HepG2 (cell line): ENCODE results near the gene COL8A2. TPM values are rescaled to one million over a fixed set of nuclear protein-coding genes. Genes with fewer than 3 reads are reported as not detected.

Experiments
- CENPT ChIP-seq: sonication (generic); formaldehyde crosslinking; IDR thresholded peaks from 2 replicates; pipeline ENCODE4 v1.8.0; 2022; ENCODE audit warnings: low read depth, mild to moderate bottlenecking, moderate library complexity, missing genetic modification reagents
- CREM ChIP-seq, 2 experiments: sonication (generic) in 1 of 2; formaldehyde crosslinking in 1 of 2; IDR thresholded peaks; 2 replicates each; pipeline versions ENCODE4 v1.4.0 to v1.6.1; 2016 to 2020; ENCODE audit warnings: antibody characterized with exemption in 1 of 2, mild to moderate bottlenecking in 1 of 2, missing genetic modification reagents in 1 of 2
- KAT8 ChIP-seq: IDR thresholded peaks from 2 replicates; pipeline ENCODE4 v1.6.1; 2016; ENCODE audit warnings: missing genetic modification reagents, missing compliant biosample characterization
- KDM1A ChIP-seq: IDR thresholded peaks from 2 replicates; pipeline ENCODE4 v1.6.1; 2016; ENCODE audit warnings: missing compliant biosample characterization
- MAFK ChIP-seq, 2 experiments: IDR thresholded peaks in 1 of 2; conservative IDR thresholded peaks in 1 of 2; 2 replicates each; pipeline ENCODE4 v1.6.1; 2011; ENCODE audit warnings: improper control_type of control experiment in 2 of 2, low read length in 2 of 2
- MAZ ChIP-seq, 2 experiments: sonication (generic) in 1 of 2; formaldehyde crosslinking in 1 of 2; IDR thresholded peaks; 2 replicates each; pipeline versions ENCODE4 v1.5.0 to v1.6.1; 2012 to 2020; ENCODE audit warnings: low read depth in 2 of 2, mild to moderate bottlenecking in 2 of 2, borderline replicate concordance in 1 of 2, improper control_type of control experiment in 1 of 2, low read length in 1 of 2, missing genetic modification reagents in 1 of 2, moderate library complexity in 1 of 2
- MEF2D ChIP-seq: sonication (generic); formaldehyde crosslinking; IDR thresholded peaks from 2 replicates; pipeline ENCODE4 v1.5.1; 2020; ENCODE audit warnings: mild to moderate bottlenecking, missing genetic modification reagents
- NRL ChIP-seq: sonication (generic); formaldehyde crosslinking; IDR thresholded peaks from 2 replicates; pipeline ENCODE4 v1.5.0; 2020; ENCODE audit warnings: missing genetic modification reagents, mild to moderate bottlenecking, moderate library complexity, borderline replicate concordance
- PAWR ChIP-seq: sonication (generic); formaldehyde crosslinking; IDR thresholded peaks from 2 replicates; pipeline ENCODE4 v1.4.0; 2020; ENCODE audit warnings: missing genetic modification reagents, mild to moderate bottlenecking, borderline replicate concordance
- PLSCR1 ChIP-seq: sonication (generic); formaldehyde crosslinking; IDR thresholded peaks from 2 replicates; pipeline ENCODE4 v1.5.0; 2020; ENCODE audit warnings: missing genetic modification reagents, mild to moderate bottlenecking, borderline replicate concordance
- SAFB2 ChIP-seq: sonication (generic); formaldehyde crosslinking; IDR thresholded peaks from 2 replicates; pipeline ENCODE4 v1.5.1; 2020; ENCODE audit warnings: missing genetic modification reagents, low read depth, mild to moderate bottlenecking, borderline replicate concordance
- SCMH1 ChIP-seq: sonication (generic); formaldehyde crosslinking; IDR thresholded peaks from 2 replicates; pipeline ENCODE4 v1.9.0; 2021; ENCODE audit warnings: missing genetic modification reagents, mild to moderate bottlenecking, borderline replicate concordance
- STAG1 ChIP-seq: sonication (generic); formaldehyde crosslinking; IDR thresholded peaks from 2 replicates; pipeline ENCODE4 v1.4.0; 2020; ENCODE audit warnings: missing genetic modification reagents
- TEF ChIP-seq: sonication (generic); formaldehyde crosslinking; IDR thresholded peaks from 2 replicates; pipeline ENCODE4 v1.5.0; 2020; ENCODE audit warnings: missing genetic modification reagents
- ZFP91 ChIP-seq: sonication (generic); formaldehyde crosslinking; IDR thresholded peaks from 2 replicates; pipeline ENCODE4 v1.9.0; 2022; ENCODE audit warnings: missing genetic modification reagents, mild to moderate bottlenecking, borderline replicate concordance
- ZFYVE20 ChIP-seq: sonication (generic); formaldehyde crosslinking; IDR thresholded peaks from 2 replicates; pipeline ENCODE4 v1.8.0; 2023; ENCODE audit warnings: low read depth, mild to moderate bottlenecking, moderate library complexity, missing genetic modification reagents, borderline replicate concordance
- ZNF563 ChIP-seq: sonication (generic); formaldehyde crosslinking; IDR thresholded peaks from 2 replicates; pipeline ENCODE4 v1.8.0; 2022; ENCODE audit warnings: mild to moderate bottlenecking, moderate library complexity, missing genetic modification reagents
- ZNF691 ChIP-seq: sonication (generic); formaldehyde crosslinking; IDR thresholded peaks from 2 replicates; pipeline ENCODE4 v1.4.0; 2020; ENCODE audit warnings: missing genetic modification reagents, low read depth, mild to moderate bottlenecking, borderline replicate concordance
- ZNF773 ChIP-seq: sonication (generic); formaldehyde crosslinking; IDR thresholded peaks from 2 replicates; pipeline ENCODE4 v1.4.0; 2020; ENCODE audit warnings: missing genetic modification reagents, borderline replicate concordance
- polyA plus RNA-seq, 8 experiments: library from polyadenylated mRNA; depleted of rRNA in 3 of 8; stranded (reverse) in 7 of 8; unstranded in 1 of 8; fragments of >200 nt; fragmentation: Illumina TruSeq in 4 of 8; extraction: Trizol in 4 of 8; gene quantifications; 2 replicates each; pipeline versions ENCODE4 v1.2.1 to v1.2.3, GENCODE V29; 2011 to 2016; ENCODE audit warnings: low read depth in 4 of 8, missing spikeins in 1 of 8, mixed read lengths in 1 of 8; ENCODE audit not compliant: insufficient read depth in 1 of 8
- total RNA-seq, 5 experiments: library from RNA; depleted of rRNA; stranded (reverse); fragments of >200 nt; fragmentation: Illumina TruSeq; extraction: Trizol; gene quantifications; 2 replicates each; pipeline ENCODE4 v1.2.3, GENCODE V29; 2016; ENCODE audit warnings: low read depth in 1 of 5
- TF ChIP-seq, protein P1 (sequence below): sonication (generic); formaldehyde crosslinking; IDR thresholded peaks from 2 replicates; pipeline ENCODE4 v1.5.0; 2020; ENCODE audit warnings: missing genetic modification reagents, mild to moderate bottlenecking, borderline replicate concordance
- TF ChIP-seq, protein P2 (sequence below): sonication (generic); formaldehyde crosslinking; IDR thresholded peaks from 2 replicates; pipeline ENCODE4 v1.4.0; 2020; ENCODE audit warnings: missing genetic modification reagents

COL8A2 gene
- total and polyA plus RNA-seq, 2 of the 13 experiments (the other 11 are each of a cell fraction or from before 2014, with no cell fraction given) = 0.13 to 0.24 TPM

DNA sequence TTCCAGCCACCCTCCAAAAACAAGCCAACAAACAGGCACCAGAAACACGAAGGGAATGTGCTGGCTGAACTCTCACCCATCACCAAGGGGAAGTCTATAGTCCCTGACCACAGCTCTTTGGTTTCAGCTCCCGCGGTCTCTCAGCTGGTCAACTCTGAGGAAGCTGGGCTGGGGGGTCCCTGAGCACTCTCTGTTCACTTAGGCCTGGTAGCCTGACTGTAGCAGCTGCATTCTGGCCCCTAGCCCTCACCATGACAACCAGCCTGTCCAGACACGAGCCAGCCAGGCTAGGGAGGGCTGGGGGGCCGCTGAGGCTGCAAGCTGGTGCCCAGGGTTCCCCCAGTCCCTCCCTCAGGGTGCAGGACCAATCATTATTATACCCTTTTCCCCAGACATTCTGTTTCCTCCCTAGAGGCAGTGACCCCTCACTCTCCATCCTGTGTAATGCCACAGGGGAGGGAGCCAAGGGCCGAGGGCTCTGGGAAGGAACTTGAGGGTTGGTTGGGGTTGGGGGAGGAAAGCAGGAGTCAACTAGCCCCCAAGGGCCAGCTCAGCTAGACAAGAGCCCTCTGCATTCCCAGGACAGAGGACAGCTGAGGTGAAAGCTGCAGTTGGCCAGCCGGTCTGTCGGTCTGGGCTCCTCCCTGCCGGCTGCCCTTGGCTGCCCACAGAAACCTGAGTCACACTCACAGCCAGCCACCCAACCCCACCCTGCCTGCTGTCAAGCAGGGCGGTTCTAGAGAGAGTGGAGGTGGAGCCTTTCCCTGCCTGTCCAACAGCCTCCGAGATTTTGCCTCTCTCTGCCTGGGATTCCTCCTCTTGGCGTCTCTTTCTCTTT is 25.5 kb upstream of the COL8A2 start (continued):
- TF ChIP-seq PLSCR1 (CRISPR knock-in tag) = no peak
- peak; percentile 46; the same call in 1 of the 2 replicates for TF ChIP-seq ZNF691 (CRISPR knock-in tag)
- TF ChIP-seq, protein P1, sequence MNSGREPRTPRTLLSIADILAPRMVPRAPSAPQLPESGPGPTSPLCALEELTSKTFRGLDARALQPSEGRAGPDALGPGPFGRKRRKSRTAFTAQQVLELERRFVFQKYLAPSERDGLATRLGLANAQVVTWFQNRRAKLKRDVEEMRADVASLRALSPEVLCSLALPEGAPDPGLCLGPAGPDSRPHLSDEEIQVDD = no peak
- TF ChIP-seq TEF = no peak
- no peak for TF ChIP-seq ZNF773 (CRISPR knock-in tag)
- no peak for TF ChIP-seq CREM (IDR thresholded peaks at IDR 0.05)
- no peak for TF ChIP-seq CREM (CRISPR knock-in tag; IDR thresholded peaks at IDR 0.05)
- no peak; the same call in 1 of the 2 replicates for TF ChIP-seq ZFP91 (CRISPR knock-in tag)
- TF ChIP-seq, protein P2, sequence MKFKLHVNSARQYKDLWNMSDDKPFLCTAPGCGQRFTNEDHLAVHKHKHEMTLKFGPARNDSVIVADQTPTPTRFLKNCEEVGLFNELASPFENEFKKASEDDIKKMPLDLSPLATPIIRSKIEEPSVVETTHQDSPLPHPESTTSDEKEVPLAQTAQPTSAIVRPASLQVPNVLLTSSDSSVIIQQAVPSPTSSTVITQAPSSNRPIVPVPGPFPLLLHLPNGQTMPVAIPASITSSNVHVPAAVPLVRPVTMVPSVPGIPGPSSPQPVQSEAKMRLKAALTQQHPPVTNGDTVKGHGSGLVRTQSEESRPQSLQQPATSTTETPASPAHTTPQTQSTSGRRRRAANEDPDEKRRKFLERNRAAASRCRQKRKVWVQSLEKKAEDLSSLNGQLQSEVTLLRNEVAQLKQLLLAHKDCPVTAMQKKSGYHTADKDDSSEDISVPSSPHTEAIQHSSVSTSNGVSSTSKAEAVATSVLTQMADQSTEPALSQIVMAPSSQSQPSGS (CRISPR knock-in tag) = no peak
- no peak for TF ChIP-seq CENPT (CRISPR knock-in tag)
- 0 out of 2 replicates have a peak, but pooled peaks have one; percentile 57 for TF ChIP-seq KAT8 (CRISPR knock-in tag)
- TF ChIP-seq MAFK (conservative IDR thresholded peaks at IDR 0.05 in 1 of 2, IDR thresholded peaks at IDR 0.05 in 1 of 2; ENCODE audit: low read length in 2 of 2) = no peak
- TF ChIP-seq PAWR = no peak
- TF ChIP-seq STAG1 (CRISPR knock-in tag) = 0 out of 2 replicates have a peak, but pooled peaks have one; percentile 20
- 0 out of 2 replicates have a peak, but pooled peaks have one; percentile 13 for TF ChIP-seq MAZ (IDR thresholded peaks at IDR 0.05; ENCODE audit: borderline replicate concordance, low read depth, low read length)
- 0 out of 2 replicates have a peak, but pooled peaks have one; percentile 52 for TF ChIP-seq MAZ (CRISPR knock-in tag; IDR thresholded peaks at IDR 0.05; ENCODE audit: low read depth)
- no peak for TF ChIP-seq MEF2D (CRISPR knock-in tag)
- TF ChIP-seq ZNF563 (CRISPR knock-in tag) = no peak
- TF ChIP-seq NRL = no peak; the same call in 1 of the 2 replicates
- no peak for TF ChIP-seq KDM1A (CRISPR knock-in tag)
- no peak for TF ChIP-seq SAFB2
- no peak for TF ChIP-seq SCMH1 (CRISPR knock-in tag)
- no peak for TF ChIP-seq ZFYVE20 (CRISPR knock-in tag)
